ENCODE data around the gene TMEM45A.
"Not testable (repeated sequence)": the region's sequence is repeated elsewhere in the genome, so short reads cannot be mapped to it uniquely, and the experiment has no call there.

The TMEM45A gene

DNA sequence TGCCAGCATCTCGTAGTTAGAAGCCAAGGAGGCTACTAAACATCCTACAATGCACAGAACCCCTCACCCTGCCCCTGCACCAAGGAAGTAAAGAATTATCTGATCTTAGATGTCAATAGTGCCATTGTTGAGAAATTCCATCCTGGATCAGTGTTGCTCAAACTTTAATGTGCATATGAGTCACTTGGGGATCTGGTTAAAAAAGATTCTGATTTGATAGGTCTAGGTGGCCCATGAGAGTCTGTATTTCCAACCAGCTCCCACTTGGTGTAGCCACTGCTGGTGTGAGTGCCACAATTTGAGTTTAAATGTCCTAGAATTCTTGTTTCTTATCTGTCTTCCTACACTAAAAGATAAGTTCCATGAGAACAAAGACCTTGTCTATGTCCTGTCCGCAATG lies 43.7 kb downstream of the TMEM45A start:
- FAIRE-seq: no peak

DNA sequence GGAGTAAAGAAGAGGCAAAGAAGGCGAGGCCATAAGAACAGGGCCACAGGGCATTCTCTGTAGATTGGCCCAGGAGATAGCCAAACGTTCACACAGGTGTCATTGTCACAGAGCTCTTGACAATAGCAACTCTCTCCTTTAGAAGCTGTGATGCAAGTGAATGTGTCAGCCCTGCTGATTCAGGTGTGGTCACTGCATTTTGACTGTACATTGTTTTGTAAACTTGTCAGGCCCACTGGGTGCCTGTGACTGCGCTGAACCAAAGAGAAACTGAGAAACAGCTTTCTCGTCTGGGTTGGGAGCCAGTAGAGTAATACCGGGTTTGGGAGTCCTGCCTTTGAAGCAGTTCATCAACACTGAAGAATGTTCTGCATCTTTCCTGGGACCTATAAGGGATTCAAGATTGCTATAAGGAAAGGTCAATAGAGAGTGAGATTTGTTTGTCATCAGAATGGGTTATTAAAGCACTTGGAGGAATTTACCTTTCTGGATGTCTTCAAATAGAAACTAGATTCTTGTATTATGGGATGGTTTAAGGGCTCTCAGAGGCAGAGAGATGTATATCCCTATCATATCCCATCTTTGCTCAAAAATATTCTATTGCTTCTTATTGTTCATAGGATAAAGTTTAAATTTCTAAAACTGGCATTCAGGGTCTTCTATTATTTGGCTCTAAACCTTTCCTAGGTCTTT lies 45.4 kb downstream of the TMEM45A start:
- no peak for FAIRE-seq

- FAIRE-seq: no peak
Measured at GRCh38 chr3:100538339-100538706, 45.9 kb downstream of the TMEM45A start.

- no peak for FAIRE-seq
Measured at GRCh38 chr3:100540791-100541334, 48.4 kb downstream of the TMEM45A start.

- not testable (repeated sequence) for FAIRE-seq
Measured at GRCh38 chr3:100541428-100541827, 49.0 kb downstream of the TMEM45A start.

DNA sequence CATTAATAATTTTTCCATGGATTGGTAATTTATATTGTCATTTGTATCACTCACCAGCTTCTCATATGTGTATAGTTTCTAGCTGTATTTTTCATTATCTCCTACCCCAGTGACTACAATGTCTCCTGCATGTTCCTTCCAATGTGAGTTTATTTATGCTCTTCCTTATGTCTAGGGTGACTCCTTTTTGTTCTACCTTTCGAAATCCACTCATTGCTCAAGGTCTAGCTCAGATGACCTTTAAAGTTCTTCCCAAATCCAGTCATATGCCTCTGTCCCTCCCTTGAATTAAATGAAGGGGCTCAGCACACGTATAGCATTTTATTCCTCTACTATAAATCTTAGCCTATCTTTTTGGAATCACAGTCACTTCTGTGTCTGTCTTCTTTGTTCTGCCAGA lies 53.0 kb downstream of the TMEM45A start:
- no peak for FAIRE-seq

- no peak for FAIRE-seq
Measured at GRCh38 chr3:100546020-100546744, 53.8 kb downstream of the TMEM45A start.

DNA sequence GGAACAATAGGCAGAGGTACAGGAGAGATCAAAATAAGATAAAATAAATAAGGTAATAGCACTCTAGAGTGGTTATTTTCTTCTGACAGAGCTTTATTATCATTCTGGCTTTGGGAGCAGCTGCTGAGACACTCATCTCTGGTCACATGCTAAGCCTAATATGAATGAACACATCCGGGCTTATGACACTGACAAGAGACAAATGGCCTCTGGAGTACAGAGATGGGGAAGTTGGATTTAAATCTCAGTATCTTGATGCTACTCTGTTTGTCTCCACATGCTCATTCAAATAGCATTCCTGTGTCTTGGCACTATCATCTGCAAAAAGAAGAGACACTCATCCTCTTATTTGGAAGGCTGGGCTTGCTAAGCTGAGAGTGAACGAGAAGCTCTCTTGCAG lies 55.6 kb downstream of the TMEM45A start:
- FAIRE-seq: no peak

DNA sequence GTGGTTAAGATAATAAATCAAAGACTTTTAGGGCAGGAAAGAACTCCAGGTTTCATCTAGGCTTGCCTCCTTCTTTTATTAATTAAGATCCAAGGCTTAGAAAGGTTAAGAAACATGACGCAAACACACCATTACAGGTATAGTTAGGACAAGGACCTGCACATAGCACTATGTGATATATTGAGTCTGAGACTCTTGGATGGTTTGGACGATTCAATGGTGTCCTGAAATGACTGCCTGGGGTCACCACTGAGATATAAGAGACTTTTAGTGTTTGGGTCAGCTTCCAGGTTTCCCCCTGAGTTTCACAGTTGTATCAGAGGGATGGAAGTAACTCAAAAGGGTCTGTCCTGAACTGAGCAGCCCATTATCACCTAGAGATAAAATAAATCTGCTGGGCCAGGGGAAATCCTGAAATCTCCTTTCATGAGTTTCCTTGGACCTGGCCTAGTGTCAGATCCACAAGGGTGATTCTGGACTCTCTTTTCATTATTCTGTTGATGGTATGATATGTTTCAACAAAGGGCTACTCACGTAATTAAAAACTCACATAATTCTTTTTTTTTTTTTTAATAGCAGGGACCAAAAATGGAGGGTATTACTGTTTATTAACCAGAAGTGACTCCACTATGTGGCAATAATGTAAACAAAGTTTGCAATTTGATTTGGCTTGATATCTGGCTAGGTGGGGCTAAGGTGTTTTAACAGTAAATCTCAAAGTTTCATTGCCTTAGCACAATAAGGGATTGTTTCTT lies 61.4 kb downstream of the TMEM45A start:
- no peak for FAIRE-seq

DNA sequence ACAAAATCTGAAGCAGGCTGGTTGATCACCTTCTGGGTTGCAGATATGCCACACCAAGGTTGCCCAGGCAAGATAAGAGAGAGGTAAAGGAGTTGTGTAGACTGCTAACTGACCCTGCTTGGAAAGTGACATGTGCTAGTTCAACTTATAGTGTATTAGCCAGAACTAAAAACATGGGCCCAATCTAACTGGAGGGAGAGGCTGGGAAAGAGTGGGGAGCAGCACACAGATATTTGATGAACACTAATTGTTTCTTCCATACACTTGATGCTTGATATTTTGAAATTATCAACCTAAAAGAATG lies 61.9 kb downstream of the TMEM45A start:
- no peak for FAIRE-seq

DNA sequence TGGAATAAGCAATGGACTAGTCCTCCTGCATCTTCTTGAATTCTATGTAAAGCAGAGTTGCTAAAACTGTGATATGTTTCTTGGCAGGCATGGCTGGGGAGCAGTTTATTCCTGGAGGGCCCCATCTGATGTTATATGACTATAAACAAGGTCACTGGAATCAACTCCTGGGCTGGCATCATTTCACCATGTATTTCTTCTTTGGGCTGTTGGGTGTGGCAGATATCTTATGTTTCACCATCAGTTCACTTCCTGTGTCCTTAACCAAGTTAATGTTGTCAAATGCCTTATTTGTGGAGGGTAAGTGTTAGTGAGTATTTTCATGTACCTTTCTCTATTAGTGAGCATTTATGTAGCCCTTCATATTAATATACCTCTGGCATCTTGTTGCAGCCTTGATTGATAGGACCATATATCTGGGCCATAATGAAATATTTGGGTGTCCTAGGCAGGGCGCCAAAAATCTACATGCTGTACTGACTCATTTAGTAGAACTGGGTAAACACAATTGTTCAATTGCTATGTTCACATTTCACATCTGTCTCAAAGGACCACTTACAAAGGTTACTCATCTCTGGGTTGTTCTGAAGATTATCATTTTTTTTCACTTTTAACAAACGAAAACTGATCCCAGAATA lies 64.4 kb downstream of the TMEM45A start:
- FAIRE-seq: no peak

DNA sequence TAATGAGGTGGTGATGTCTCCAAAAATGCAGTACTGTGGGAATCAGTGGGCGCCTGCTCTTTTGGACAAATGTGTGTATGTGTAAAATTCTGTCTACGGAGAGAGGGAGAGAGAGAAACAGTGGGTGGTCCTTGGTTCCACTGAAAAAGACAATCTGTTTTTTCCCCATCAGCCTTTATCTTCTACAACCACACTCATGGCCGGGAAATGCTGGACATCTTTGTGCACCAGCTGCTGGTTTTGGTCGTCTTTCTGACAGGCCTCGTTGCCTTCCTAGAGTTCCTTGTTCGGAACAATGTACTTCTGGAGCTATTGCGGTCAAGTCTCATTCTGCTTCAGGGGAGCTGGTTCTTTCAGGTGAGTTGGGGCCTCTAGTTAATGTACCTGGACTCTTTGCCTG lies 65.8 kb downstream of the TMEM45A start:
- FAIRE-seq: no peak

DNA sequence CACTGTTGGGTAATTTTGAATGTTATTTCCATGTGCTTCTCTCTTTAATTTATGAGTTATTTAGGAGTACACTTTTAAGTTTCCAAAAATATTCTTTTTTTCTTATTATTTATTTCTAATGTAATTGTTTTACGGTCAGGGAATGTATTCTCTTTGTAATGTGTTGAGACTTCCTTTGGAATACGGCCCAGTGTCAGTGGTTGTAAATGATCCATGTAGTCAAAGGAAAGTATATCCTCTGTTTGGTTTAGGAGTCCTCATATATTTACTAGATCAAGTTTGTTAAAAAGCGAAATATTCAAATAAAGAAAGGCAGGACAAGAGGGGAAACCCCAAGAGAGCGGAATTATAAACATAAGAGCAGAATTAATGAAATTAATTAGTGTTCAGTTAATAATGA lies 68.0 kb downstream of the TMEM45A start:
- no peak for FAIRE-seq

GRCh38 chr3:100561459-100562158 lies 69.2 kb downstream of the TMEM45A start:
- no peak for FAIRE-seq

- no peak for FAIRE-seq
Measured at GRCh38 chr3:100562224-100562857, 69.9 kb downstream of the TMEM45A start.

- no peak for FAIRE-seq
Measured at GRCh38 chr3:100563228-100563627, 70.8 kb downstream of the TMEM45A start.

GRCh38 chr3:100563652-100564211 lies 71.3 kb downstream of the TMEM45A start:
- no peak for FAIRE-seq

DNA sequence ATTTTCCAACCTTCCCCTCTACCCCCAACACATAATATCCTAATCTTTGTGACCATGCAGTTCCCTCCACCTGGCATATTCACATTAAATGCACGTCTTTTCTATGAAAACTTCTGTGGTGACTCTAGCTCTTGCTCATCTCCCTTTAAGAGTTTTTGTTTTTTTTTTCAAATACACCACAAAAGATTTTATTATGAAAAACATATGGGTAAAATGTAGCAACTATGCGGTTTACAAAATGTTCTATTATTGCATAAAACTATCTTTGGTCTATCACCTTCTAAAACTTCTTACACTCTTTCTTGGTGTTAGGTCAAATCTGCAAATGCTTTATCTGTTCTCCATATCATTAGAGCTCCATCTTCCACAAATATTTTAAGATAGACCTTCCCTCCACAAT lies 78.4 kb downstream of the TMEM45A start:
- no peak for FAIRE-seq

DNA sequence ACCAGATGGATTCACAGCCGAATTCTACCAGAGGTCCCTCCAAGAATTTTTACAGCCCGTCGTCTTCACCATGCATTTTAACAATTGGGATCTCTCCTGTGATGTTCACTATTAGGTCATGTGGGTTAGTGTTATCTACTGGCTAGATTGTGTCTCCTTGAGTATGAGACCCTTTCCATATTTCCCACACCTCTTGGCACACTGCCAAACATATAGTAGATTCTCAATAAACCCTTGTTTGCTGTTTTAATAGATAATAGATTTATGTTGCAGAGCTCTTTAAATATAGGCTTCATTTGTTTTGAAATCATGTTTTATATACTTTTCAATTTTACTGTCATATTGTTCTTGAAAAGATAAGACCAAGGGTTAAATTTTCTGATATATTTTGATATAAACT lies 82.1 kb downstream of the TMEM45A start:
- FAIRE-seq: no peak

DNA sequence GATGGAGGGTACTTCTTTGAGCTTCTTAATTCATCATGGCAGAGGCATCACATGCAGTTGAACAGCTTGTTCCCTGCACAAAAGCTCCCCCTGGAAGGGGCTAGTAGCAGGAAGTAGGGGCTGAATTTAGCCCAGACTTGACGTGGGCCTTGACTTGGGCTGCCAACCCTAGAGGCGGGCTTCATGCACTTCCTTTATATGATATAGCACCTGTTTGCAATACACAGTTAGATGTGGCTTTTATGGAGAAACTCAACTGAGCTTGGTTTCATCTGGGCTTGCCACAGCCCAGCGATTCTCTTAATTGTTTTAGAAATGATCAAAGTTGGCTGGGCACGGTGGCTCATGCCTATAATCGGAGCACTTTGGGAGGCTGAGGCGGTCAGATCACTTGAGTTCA lies 83.3 kb downstream of the TMEM45A start:
- no peak for FAIRE-seq

- FAIRE-seq: no peak
Measured at GRCh38 chr3:100577382-100578008, 85.1 kb downstream of the TMEM45A start.
